Peyer's patch (tissue), 4 donors: Measurements from ENCODE around the gene RNF11. TPM values are rescaled to one million over a fixed set of nuclear protein-coding genes. Genes with fewer than 3 reads are reported as not detected.
A peak's percentile ranks its signal among the peaks of the same experiment; 100 is the strongest.

Experiments
- DNase-seq, 3 donors: peaks; one replicate each; pipeline ENCODE4 v3.0.0-alpha.2; 2017 to 2019
- H3K27ac ChIP-seq, 4 donors: fragments of 200-600 bp; sonication (generic); one replicate each; pipeline ENCODE4 v1.5.1; 2016 to 2019
- H3K27me3 ChIP-seq, 2 donors: fragments of 200-600 bp; sonication (generic); one replicate each; pipeline ENCODE4 v1.5.1; 2019
- H3K36me3 ChIP-seq, 3 donors: fragments of 200-600 bp; sonication (generic); one replicate each; pipeline ENCODE4 v1.5.1; 2016 to 2019
- H3K4me1 ChIP-seq, 4 donors: fragments of 200-600 bp; sonication (generic); one replicate each; pipeline ENCODE4 v1.5.1; 2016 to 2019
- H3K4me3 ChIP-seq, 4 donors: fragments of 200-600 bp; sonication (generic); 1 replicate in 3 of 4; 2 replicates in 1 of 4; pipeline ENCODE4 v1.5.1; 2016 to 2019; ENCODE audit warnings: mild to moderate bottlenecking in 1 of 4
- H3K9me3 ChIP-seq, 4 donors: fragments of 200-600 bp; sonication (generic); one replicate each; pipeline ENCODE4 v1.5.1; 2016 to 2019; ENCODE audit warnings: mild to moderate bottlenecking in 1 of 4
- CTCF ChIP-seq, 6 experiments: fragments of 450-650 bp in 4 of 6; fragments of 200-600 bp in 2 of 6; sonication (generic) in 1 of 6; IDR thresholded peaks; one replicate each; pipeline ENCODE4 v1.5.1; 2017 to 2019; ENCODE audit warnings: antibody characterized with exemption in 6 of 6, mild to moderate bottlenecking in 3 of 6, moderate library complexity in 1 of 6
- POLR2A ChIP-seq, 2 donors: fragments of 450-650 bp; IDR thresholded peaks; one replicate each; pipeline ENCODE4 v1.5.1; 2017; ENCODE audit warnings: antibody characterized with exemption in 2 of 2, mild to moderate bottlenecking in 2 of 2, moderate library complexity in 2 of 2
- total RNA-seq, 4 donors: library from RNA; depleted of rRNA; stranded (reverse); fragments of >200 nt; gene quantifications; one replicate each; pipeline ENCODE4 v1.1.0, GENCODE V29; 2016

Gene RNF11
- total RNA-seq, 4 donors from 2014 or later, result 58.6 to 101 (median 75.6) TPM

GRCh38 chr1:51287966-51288365 is 51.9 kb downstream of the RNF11 start:
- Histone ChIP-seq H3K27ac (no peak overlapping the region), H3K4me1 (peaks cover 0 to 9% (median 0%) of the 10 kb centered on the region in 4 donors), H3K27me3 (no peaks in the 10 kb centered on the region), H3K9me3 (no peaks in the 10 kb centered on the region), H3K36me3 (no peaks in the 10 kb centered on the region), H3K4me3 (no peak overlapping the region)
- TF ChIP-seq CTCF (IDR thresholded peaks at IDR 0.05) (no peak), POLR2A (IDR thresholded peaks at IDR 0.05) (no peak)
- DNase-seq, result no peak

DNA sequence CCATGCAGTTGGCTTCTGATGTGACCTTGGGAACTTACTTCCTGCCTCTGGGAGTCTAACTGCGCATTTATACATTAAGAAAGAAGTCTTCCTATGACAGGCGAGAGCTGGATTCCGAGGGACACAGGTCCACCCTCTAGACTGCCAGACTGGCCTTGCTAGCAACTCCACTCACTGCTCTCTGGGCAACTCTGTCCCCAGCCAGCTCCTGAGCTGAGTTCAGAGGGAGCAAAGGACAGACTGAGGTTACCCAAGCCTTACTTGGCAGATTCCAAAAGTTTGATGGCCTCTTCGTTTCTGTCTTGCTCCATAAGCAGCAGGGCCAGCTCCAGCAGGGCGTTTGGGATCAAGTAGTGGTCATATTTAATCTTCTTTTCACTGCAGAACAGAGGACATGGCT is 52.5 kb downstream of the RNF11 start:
- no peak for DNase-seq

GRCh38 chr1:51289676-51290488 is 53.8 kb downstream of the RNF11 start:
- peak in 1 of 3 donors; percentile 18 for DNase-seq
- H3K4me1 ChIP-seq, result no peaks in the 10 kb centered on the region
- H3K27me3 ChIP-seq, result no peaks in the 10 kb centered on the region
- no peak overlapping the region for H3K4me3 ChIP-seq
- H3K36me3 ChIP-seq, result no peaks in the 10 kb centered on the region
- TF ChIP-seq POLR2A (IDR thresholded peaks at IDR 0.05) (no peak), CTCF (IDR thresholded peaks at IDR 0.05) (no peak)
- H3K27ac ChIP-seq, result no peak overlapping the region
- no peaks in the 10 kb centered on the region for H3K9me3 ChIP-seq

More for the DNA sequence above, 52.5 kb downstream of the RNF11 start:
- Histone ChIP-seq H3K27me3 (no peaks in the 10 kb centered on the region), H3K4me3 (no peak overlapping the region), H3K9me3 (no peaks in the 10 kb centered on the region), H3K36me3 (no peaks in the 10 kb centered on the region), H3K27ac (no peak overlapping the region), H3K4me1 (peaks cover 0 to 6% (median 0%) of the 10 kb centered on the region in 4 donors)
- no peak for TF ChIP-seq CTCF (IDR thresholded peaks at IDR 0.05)
- no peak for TF ChIP-seq POLR2A (IDR thresholded peaks at IDR 0.05)

GRCh38 chr1:51290489-51290847 is 54.4 kb downstream of the RNF11 start:
- H3K4me1 ChIP-seq, result no peaks in the 10 kb centered on the region
- no peak for DNase-seq
- H3K27me3 ChIP-seq, result no peaks in the 10 kb centered on the region

GRCh38 chr1:51293898-51294515 is 57.9 kb downstream of the RNF11 start:
- Histone ChIP-seq H3K4me3 (no peak overlapping the region), H3K27me3 (no peaks in the 10 kb centered on the region), H3K27ac (no peak overlapping the region), H3K4me1 (peaks cover 0 to 8% (median 0%) of the 10 kb centered on the region in 4 donors), H3K36me3 (no peaks in the 10 kb centered on the region), H3K9me3 (no peaks in the 10 kb centered on the region)
- TF ChIP-seq CTCF (IDR thresholded peaks at IDR 0.05) (no peak), POLR2A (IDR thresholded peaks at IDR 0.05) (no peak)
- DNase-seq, result peak in 1 of 3 donors; percentile 25

More at GRCh38 chr1:51290489-51290847, 54.4 kb downstream of the RNF11 start:
- no peaks in the 10 kb centered on the region for H3K9me3 ChIP-seq
- no peak for TF ChIP-seq POLR2A (IDR thresholded peaks at IDR 0.05)
- no peak for TF ChIP-seq CTCF (IDR thresholded peaks at IDR 0.05)
- H3K4me3 ChIP-seq, result no peak overlapping the region
- H3K36me3 ChIP-seq, result no peaks in the 10 kb centered on the region
- H3K27ac ChIP-seq, result no peak overlapping the region
